Tibial nerve (tissue), 4 donors: ENCODE data around the gene TCP11X2. TPM values are rescaled to one million over a fixed set of nuclear protein-coding genes. Genes with fewer than 3 reads are reported as not detected.
"Not testable (repeated sequence)": the region's sequence is repeated elsewhere in the genome, so short reads cannot be mapped to it uniquely, and the experiment has no call there.

ENCODE experiments used
- DNase-seq, 2 donors: peaks; one replicate each; pipeline ENCODE4 v3.0.0-alpha.2; 2019; ENCODE audit warnings: low spot score in 2 of 2
- H3K27ac ChIP-seq, 4 donors: fragments of 200-600 bp; sonication (generic) in 3 of 4; one replicate each; pipeline ENCODE4 v1.5.1; 2017 to 2019; ENCODE audit warnings: mild to moderate bottlenecking in 1 of 4
- H3K27me3 ChIP-seq, 2 donors: fragments of 200-600 bp; sonication (generic) in 1 of 2; one replicate each; pipeline versions ENCODE4 v1.5.1 to v1.6.0; 2017 to 2019
- H3K36me3 ChIP-seq, 3 donors: fragments of 200-600 bp; sonication (generic); one replicate each; pipeline ENCODE4 v1.5.1; 2018 to 2019
- H3K4me1 ChIP-seq, 4 donors: fragments of 200-600 bp; sonication (generic) in 3 of 4; one replicate each; pipeline ENCODE4 v1.5.1; 2017 to 2019
- H3K4me3 ChIP-seq, 4 donors: fragments of 200-600 bp; sonication (generic) in 3 of 4; one replicate each; pipeline ENCODE4 v1.5.1; 2017 to 2019; ENCODE audit warnings: mild to moderate bottlenecking in 1 of 4, moderate library complexity in 1 of 4
- H3K9me3 ChIP-seq, 4 donors: fragments of 200-600 bp; sonication (generic) in 3 of 4; one replicate each; pipeline ENCODE4 v1.5.1; 2017 to 2019
- CTCF ChIP-seq, 5 experiments: fragments of 200-600 bp in 3 of 5; fragments of 450-650 bp in 2 of 5; sonication (generic) in 3 of 5; IDR thresholded peaks; one replicate each; pipeline ENCODE4 v1.5.1; 2016 to 2019; ENCODE audit warnings: antibody characterized with exemption in 5 of 5, mild to moderate bottlenecking in 3 of 5, moderate library complexity in 2 of 5
- EP300 ChIP-seq, 2 donors: sonication (generic); formaldehyde crosslinking; IDR thresholded peaks; one replicate each; pipeline ENCODE4 v1.6.1; 2017; ENCODE audit warnings: antibody characterized with exemption in 2 of 2, mild to moderate bottlenecking in 1 of 2
- POLR2A ChIP-seq, 2 donors: fragments of 450-650 bp; IDR thresholded peaks; one replicate each; pipeline ENCODE4 v1.6.1; 2017; ENCODE audit warnings: antibody characterized with exemption in 2 of 2, mild to moderate bottlenecking in 2 of 2, moderate library complexity in 2 of 2
- whole genome bisulfite sequencing, 2 donors: methylation state at CpG; one replicate each; pipeline ENCODE4 v1.1.5; 2018; 5-methylcytosine and 5-hydroxymethylcytosine counted together
- total RNA-seq, 4 donors: library from RNA; depleted of rRNA; stranded (reverse); fragments of >200 nt; gene quantifications; one replicate each; pipeline ENCODE4 v1.1.0, GENCODE V29; 2016

Gene TCP11X2
- total RNA-seq, 4 donors from 2014 or later = not detected

GRCh38 chrX:102491766-102492165 is 20.2 kb upstream of the TCP11X2 start:
- no peak for TF ChIP-seq CTCF (IDR thresholded peaks at IDR 0.05)
- TF ChIP-seq POLR2A (IDR thresholded peaks at IDR 0.05) = no peak
- TF ChIP-seq EP300 (IDR thresholded peaks at IDR 0.05) = no peak
- no peaks in the 10 kb centered on the region for H3K9me3 ChIP-seq
- H3K4me1 ChIP-seq = no peaks in the 10 kb centered on the region
- H3K36me3 ChIP-seq = no peaks in the 10 kb centered on the region
- H3K4me3 ChIP-seq = no peak overlapping the region
- DNase-seq = no peak
- no peak overlapping the region for H3K27ac ChIP-seq
- H3K27me3 ChIP-seq = peaks cover 0 to 7% of the 10 kb centered on the region in 2 donors

- not testable (repeated sequence) for DNase-seq, H3K27ac ChIP-seq, H3K36me3 ChIP-seq, H3K27me3 ChIP-seq, H3K4me1 ChIP-seq, H3K9me3 ChIP-seq, H3K4me3 ChIP-seq
- WGBS, 2 donors = 29 to 50% methylated on average over 2 of the region's 5 CpGs
These were observed 7.2 kb upstream of the TCP11X2 start for GRCh38 chrX:102478765-102479164.

DNA sequence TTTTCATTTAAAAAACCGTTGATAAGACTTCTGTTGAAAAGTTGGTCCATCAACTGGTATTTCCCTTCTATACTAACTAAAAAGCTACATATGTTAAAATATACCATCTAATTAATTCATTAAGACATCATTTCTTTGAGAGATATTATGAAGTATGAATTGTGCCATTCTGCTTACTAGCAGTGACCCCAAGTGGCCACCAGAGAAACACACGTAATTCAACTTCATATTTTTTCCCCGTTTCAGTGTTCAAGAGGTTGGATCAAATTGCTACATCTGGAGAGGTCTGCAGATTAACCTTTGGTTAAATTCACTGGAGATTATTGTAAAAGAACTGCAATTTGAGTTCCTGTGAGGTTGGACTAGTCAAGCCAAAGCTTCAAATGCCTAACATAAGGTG is 1.4 kb downstream of the TCP11X2 start:
- not testable (repeated sequence) for H3K27ac ChIP-seq, DNase-seq, H3K27me3 ChIP-seq, H3K4me3 ChIP-seq, H3K9me3 ChIP-seq, H3K36me3 ChIP-seq, H3K4me1 ChIP-seq
- WGBS, 2 donors = no CpG with 5 or more reads among the region's 3 CpGs

- not testable (repeated sequence) for H3K27ac ChIP-seq, H3K36me3 ChIP-seq, H3K4me1 ChIP-seq, H3K4me3 ChIP-seq, DNase-seq, H3K27me3 ChIP-seq, H3K9me3 ChIP-seq
- no CpG with 5 or more reads among the region's 4 CpGs for WGBS, 2 donors
These were observed 13.0 kb downstream of the TCP11X2 start for GRCh38 chrX:102458615-102459014.

- DNase-seq, H3K27me3 ChIP-seq, H3K9me3 ChIP-seq, H3K4me1 ChIP-seq, H3K36me3 ChIP-seq, H3K4me3 ChIP-seq, H3K27ac ChIP-seq: not testable (repeated sequence)
- WGBS, 2 donors = no CpG with 5 or more reads among the region's 11 CpGs
These were observed 31.7 kb downstream of the TCP11X2 start, which contains the start of gene NXF2B for GRCh38 chrX:102439908-102440307. NXF2B (minus strand) TSS chrX:102440008; CDS start chrX:102380036, 59,972 bp downstream.

DNA sequence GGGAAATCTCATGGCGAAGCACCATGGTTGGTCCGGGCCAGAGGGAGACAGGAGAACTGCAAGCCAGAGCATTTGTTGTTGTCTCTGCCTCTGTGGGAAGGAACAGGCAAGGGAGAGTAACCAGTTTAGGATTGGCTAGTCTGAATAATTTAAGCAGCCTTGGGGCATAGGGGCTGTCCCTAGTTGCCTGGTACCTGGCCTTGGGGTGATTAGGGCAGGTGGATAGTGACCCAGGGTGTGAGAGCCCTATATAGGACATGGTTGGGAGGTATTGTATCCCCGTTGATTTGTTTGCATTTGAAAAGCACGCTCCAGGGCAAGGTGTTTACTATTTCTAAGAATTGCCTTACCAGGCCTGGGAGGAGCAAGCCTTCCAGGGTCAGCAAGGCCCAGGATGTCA is 57.1 kb downstream of the TCP11X2 start:
- not testable (repeated sequence) for H3K9me3 ChIP-seq, H3K27ac ChIP-seq, H3K4me1 ChIP-seq, H3K36me3 ChIP-seq, H3K4me3 ChIP-seq, DNase-seq, H3K27me3 ChIP-seq
- no CpG with 5 or more reads among the region's 4 CpGs for WGBS, 2 donors

Other genes with a start within 250 kb of the TCP11X2 start
- gene NXF2, start 224.6 kb downstream of the TCP11X2 start, total RNA-seq = not detected
- not detected for gene NXF2B, start 31.8 kb downstream of the TCP11X2 start, total RNA-seq
- not detected for gene TMSB15A, start 44.9 kb upstream of the TCP11X2 start, total RNA-seq
- 10 to 100 TPM in 2 of 4 donors, 1 to 10 TPM in 2; 3.6 to 21.2 (median 12.1) TPM for gene ARMCX5, start 127.7 kb upstream of the TCP11X2 start, total RNA-seq
- 10 to 100 TPM; 10.5 to 21.2 (median 15.7) TPM for gene GPRASP1, start 179.7 kb upstream of the TCP11X2 start, total RNA-seq
- 1 to 10 TPM; 4.8 to 7.3 (median 6.5) TPM for gene GPRASP2, start 240.6 kb upstream of the TCP11X2 start, total RNA-seq
- gene GPRASP3, start 248.9 kb upstream of the TCP11X2 start, total RNA-seq = 1 to 10 TPM; 2.5 to 7.0 (median 3.0) TPM